T-helper 1 cell treated with Interleukin-12 subunit alpha and Interleukin-12 subunit beta and Interleukin-4 antibody, amounts not matched to agents 30 μg/mL and 1 μg/mL, for 36 hours (primary cell): ENCODE measurements around the gene LIN7B.
"Not testable (repeated sequence)": the region's sequence is repeated elsewhere in the genome, so short reads cannot be mapped to it uniquely, and the experiment has no call there.

ENCODE experiments used
- H3K27ac Mint-ChIP-seq: one replicate; pipeline ENCODE4 v1.8.0; 2021; ENCODE audit warnings: mild to moderate bottlenecking, mixed read lengths
- H3K27me3 Mint-ChIP-seq: one replicate; pipeline ENCODE4 v1.8.0; 2021; ENCODE audit warnings: low read depth, mixed read lengths
- H3K36me3 Mint-ChIP-seq: one replicate; pipeline ENCODE4 v1.8.0; 2021; ENCODE audit warnings: low read depth, mixed read lengths
- H3K4me1 Mint-ChIP-seq: one replicate; pipeline ENCODE4 v1.8.0; 2021; ENCODE audit warnings: low read depth, mixed read lengths
- H3K4me3 Mint-ChIP-seq: one replicate; pipeline ENCODE4 v1.8.0; 2021; ENCODE audit warnings: mild to moderate bottlenecking, moderate library complexity, mixed read lengths
- H3K9me3 Mint-ChIP-seq: one replicate; pipeline ENCODE4 v1.8.0; 2021; ENCODE audit warnings: mixed read lengths

The LIN7B gene

DNA sequence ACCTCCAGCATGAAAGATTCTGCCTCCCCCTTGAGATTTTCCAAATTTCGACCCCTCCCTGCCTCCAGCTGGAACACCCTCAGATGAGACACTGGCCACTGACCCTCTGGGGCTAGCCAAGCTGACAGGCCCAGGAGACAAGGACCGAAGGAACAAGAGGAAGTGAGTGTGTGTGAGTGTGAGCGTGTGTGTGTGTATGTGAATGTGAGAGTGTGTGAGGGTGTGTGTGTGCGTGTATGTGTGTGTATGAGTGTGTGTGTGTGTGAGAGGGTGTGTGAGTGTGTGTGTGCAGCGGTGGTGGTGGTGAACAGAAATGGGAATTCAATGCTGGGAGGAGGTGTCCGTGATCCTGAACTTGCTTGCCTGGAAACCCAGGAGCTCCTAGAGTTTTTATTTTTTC is 27.2 kb downstream of the LIN7B start:
- Mint-ChIP-seq H3K27ac (no peak overlapping the region), H3K36me3 (no peaks in the 10 kb centered on the region), H3K4me3 (peak overlapping the region; percentile 23), H3K27me3 (peaks cover 5% of the 10 kb centered on the region), H3K9me3 (no peaks in the 10 kb centered on the region), H3K4me1 (peaks cover 18% of the 10 kb centered on the region)

DNA sequence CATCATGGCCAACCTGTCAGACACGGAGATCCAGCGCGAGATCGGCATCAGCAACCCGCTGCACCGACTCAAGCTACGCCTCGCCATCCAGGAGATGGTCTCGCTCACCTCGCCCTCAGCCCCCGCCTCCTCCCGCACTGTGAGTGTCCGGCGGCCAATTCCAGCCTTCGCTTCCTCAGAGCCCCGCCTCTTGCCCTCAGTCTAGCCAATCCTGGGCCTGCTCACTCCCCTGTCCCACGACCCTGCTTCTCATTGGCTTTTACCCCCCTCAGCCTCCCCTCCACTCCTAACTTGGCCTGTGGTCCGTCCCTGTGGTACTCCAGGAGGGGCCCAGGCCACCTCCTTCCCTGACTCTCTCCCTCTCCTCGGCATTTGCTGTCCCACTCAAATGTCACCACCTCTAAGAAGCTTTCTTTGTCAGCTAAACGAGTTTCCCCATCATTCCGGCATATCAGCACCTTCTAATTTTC is 28.7 kb downstream of the LIN7B start:
- peaks cover 19% of the 10 kb centered on the region for H3K4me1 Mint-ChIP-seq
- H3K9me3 Mint-ChIP-seq, result no peaks in the 10 kb centered on the region
- H3K4me3 Mint-ChIP-seq, result peak overlapping the region; percentile 82
- H3K27ac Mint-ChIP-seq, result peak overlapping the region; percentile 42
- H3K36me3 Mint-ChIP-seq, result no peaks in the 10 kb centered on the region
- H3K27me3 Mint-ChIP-seq, result peaks cover 20% of the 10 kb centered on the region

DNA sequence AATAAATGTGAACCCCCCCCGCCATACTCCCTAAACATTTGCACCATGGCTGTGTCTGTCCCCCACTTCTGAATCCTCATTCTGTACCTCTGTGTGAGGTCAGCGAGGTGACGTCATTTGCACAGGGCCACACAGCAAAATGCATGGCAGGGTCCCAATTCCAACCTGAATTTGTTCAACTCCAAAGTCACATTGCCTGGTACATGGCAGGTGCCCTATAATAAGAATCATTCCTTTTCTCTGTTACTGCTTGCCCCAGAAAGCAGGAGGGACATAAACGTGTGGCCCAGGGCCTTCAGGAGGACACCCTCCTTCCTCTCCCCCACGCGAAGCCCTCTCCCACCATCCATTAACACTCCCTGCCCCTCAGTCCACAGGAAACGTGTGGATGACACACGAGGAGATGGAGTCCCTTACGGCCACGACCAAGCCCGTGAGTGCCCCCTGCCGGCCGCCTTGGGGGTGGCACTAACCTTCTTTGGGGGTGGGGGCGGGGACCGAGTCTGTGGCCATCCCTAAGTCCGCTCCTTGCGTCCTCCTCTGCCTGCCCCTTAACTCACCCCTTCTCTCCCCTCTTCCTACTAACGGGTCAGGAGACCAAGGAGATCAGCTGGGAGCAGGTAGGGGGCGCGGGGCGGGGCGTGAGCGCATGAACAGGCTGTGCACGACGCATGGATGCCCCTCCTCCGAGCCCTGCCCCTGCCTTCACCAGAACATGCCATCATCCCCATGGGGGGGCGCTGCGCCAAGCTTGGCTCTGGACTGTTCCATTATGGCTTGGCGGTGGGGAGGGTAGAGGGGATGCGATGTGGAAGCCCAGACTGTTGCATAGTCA is 31.6 kb downstream of the LIN7B start:
- no peak overlapping the region for H3K27ac Mint-ChIP-seq
- no peaks in the 10 kb centered on the region for H3K9me3 Mint-ChIP-seq
- no peaks in the 10 kb centered on the region for H3K36me3 Mint-ChIP-seq
- peaks cover 28% of the 10 kb centered on the region for H3K4me1 Mint-ChIP-seq
- H3K4me3 Mint-ChIP-seq, result peak overlapping the region; percentile 63
- H3K27me3 Mint-ChIP-seq, result peaks cover 47% of the 10 kb centered on the region

DNA sequence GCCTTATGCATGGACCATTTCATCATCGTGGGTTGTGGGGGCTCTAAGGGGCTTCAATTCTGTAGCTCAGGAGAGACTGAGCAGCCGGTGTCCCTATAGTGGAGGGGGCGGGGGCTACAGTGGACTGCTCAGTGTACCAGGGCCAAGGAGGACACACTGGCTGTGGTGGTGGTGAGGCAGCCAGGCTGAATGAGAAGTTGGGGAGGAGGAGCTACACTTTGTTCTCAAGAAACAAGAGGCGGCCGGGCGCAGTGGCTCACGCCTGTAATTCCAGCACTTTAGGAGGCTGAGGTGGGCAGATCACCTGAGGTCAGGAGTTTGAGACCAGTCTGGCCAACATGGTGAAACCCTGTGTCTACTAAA is 32.2 kb downstream of the LIN7B start:
- not testable (repeated sequence) for H3K36me3 Mint-ChIP-seq, H3K9me3 Mint-ChIP-seq, H3K27ac Mint-ChIP-seq, H3K4me3 Mint-ChIP-seq
- Mint-ChIP-seq H3K4me1 (peaks cover 26% of the 10 kb centered on the region), H3K27me3 (peaks cover 52% of the 10 kb centered on the region)

DNA sequence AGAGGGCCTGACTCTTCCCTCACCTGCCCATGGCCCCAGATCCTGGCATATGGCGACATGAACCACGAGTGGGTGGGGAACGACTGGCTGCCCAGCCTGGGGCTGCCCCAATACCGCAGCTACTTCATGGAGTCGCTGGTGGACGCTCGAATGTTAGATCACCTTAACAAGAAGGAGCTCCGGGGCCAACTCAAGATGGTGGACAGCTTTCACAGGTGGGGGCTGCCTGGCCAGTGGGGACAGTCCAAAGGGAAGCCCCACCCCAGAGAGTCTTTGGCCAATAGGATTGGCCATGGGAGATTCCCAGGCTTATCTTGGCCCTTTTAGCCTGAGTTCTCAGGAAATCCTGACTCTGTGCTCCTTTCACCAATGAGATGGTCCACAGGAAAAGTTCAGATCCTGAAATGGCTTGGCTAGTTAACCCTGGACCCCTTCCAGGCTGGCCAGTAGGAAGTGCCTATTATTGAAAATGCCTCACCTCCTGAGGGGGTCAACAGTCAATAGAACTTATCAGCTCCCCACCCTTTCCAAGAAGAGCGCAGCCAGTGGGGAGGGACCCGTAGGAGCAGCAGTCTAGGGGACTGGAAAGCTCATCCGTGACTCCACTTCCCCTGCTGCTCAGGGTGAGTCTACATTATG is 34.0 kb downstream of the LIN7B start:
- H3K27ac Mint-ChIP-seq, result no peak overlapping the region
- peaks cover 67% of the 10 kb centered on the region for H3K27me3 Mint-ChIP-seq
- H3K9me3 Mint-ChIP-seq, result no peaks in the 10 kb centered on the region
- H3K4me3 Mint-ChIP-seq, result peak overlapping the region; percentile 53
- no peaks in the 10 kb centered on the region for H3K36me3 Mint-ChIP-seq
- H3K4me1 Mint-ChIP-seq, result peaks cover 23% of the 10 kb centered on the region

DNA sequence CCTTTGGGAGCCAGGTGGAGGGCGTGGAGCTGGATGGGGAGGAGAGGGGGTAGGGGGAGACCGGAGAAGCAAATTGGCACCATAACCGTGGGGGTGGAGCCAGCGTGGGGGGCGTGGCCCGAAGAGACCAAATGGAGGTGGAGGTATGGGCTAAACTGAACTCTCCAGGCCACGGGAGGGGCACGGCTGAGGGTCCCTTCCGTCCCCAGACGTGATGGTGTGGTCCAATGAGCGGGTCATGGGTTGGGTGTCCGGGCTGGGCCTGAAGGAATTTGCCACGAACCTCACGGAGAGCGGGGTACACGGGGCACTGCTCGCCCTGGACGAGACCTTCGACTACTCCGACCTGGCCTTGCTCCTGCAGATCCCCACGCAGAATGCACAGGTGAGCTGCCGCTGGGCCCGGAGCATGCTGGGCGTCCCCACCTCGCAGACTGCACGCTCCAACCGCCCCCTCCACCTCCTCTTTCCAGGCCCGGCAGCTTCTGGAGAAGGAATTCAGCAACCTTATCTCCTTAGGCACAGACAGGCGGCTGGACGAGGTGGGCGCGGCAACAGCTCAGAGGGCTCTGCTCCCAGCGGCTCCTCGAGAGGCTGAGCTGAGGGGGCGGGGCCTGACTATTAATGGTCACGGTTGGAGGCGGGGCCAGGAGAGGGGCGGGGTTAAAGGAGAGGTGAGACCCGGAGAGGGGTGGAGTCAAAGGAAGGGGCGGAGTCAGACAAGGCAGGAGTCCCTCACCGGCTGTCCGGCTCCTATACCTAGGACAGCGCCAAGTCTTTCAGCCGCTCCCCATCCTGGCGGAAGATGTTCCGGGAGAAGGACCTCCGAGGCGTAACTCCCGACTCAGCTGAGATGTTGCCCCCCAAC is 34.8 kb downstream of the LIN7B start:
- H3K9me3 Mint-ChIP-seq, result no peaks in the 10 kb centered on the region
- peaks cover 75% of the 10 kb centered on the region for H3K27me3 Mint-ChIP-seq
- peaks cover 26% of the 10 kb centered on the region for H3K4me1 Mint-ChIP-seq
- H3K36me3 Mint-ChIP-seq, result no peaks in the 10 kb centered on the region
- H3K4me3 Mint-ChIP-seq, result peak overlapping the region; percentile 83
- H3K27ac Mint-ChIP-seq, result no peak overlapping the region

DNA sequence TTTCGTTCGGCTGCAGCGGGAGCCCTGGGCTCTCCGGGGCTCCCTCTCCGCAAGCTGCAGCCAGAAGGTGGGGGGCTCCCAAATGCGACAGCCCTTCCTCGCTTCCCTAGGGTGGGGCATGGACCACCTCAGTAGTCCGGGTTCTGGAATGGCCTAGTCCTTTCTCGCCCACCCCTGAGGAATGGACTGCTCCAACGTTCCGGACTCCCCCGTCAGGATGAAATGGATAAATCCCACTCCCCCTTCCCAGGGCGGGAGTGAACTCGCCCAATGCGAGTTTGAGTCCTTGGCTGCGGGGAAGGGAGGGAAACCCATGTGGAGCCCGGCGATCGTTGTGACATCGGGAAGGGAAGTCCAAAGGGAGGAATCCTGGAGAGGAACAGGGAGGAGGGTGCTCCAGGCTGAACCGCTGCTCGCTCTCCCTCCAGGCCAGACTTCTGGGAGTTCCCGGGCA is 35.5 kb downstream of the LIN7B start:
- Mint-ChIP-seq H3K9me3 (no peaks in the 10 kb centered on the region), H3K36me3 (no peaks in the 10 kb centered on the region), H3K27ac (no peak overlapping the region), H3K27me3 (peaks cover 80% of the 10 kb centered on the region), H3K4me1 (peaks cover 26% of the 10 kb centered on the region), H3K4me3 (peak overlapping the region; percentile 83)

DNA sequence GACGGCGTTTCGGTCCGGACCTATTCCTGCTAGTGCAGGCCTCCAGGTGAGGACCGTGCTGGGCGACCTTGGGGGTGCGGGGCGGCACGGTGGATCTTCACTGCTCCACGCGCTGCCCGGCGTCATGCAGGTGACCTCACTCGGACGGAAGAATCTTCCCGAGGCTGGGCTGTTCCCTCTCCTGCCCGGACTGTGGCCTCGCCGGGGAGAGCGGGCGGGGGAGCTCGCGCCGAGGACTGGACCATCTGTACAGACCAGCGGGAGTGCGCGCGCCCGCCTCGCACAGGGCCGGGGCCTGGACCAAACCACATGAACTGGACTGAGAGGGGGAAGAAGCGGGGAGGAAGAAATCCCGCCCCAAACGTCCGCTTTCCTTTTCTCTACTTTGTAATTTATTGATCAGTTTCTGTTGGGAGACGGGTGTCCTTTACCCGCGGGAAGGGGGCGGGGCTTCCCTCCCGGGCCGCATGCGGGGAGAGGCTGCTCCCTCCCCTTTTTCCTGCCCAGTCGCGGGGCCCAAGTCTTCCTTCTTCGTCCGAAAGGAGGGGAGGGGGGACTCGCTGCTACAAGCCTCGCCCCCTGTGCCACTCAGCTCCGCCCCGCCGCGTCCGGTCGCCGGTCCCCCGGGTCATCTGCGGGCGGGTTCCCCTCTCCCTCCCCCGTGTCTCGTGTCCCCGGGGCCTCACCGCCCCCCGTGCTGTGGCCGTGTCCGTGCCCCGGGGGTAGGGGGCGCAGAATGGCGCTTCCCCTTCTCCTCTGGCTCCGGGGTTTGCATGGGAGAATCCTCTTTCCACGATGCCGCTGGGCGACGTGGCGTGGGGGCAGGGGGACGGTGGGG is 36.2 kb downstream of the LIN7B start:
- H3K4me3 Mint-ChIP-seq, result peak overlapping the region; percentile 83
- H3K9me3 Mint-ChIP-seq, result no peaks in the 10 kb centered on the region
- H3K4me1 Mint-ChIP-seq, result peaks cover 25% of the 10 kb centered on the region
- peaks cover 85% of the 10 kb centered on the region for H3K27me3 Mint-ChIP-seq
- H3K36me3 Mint-ChIP-seq, result no peaks in the 10 kb centered on the region
- H3K27ac Mint-ChIP-seq, result no peak overlapping the region

DNA sequence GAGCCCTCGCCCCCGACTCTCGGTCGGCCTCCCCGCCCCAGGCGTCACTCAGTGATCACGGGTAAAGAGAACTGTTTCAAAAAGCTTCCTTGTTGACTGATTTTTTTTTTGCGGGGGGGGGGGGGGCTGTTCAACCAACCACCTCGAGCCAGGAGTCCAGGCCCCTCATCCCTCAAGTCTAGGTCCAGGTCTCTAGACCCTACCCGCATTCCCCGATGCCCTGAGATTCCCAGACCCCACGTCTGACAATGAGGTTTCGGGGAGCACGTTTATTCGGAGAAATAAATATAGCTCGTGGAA is 36.7 kb downstream of the LIN7B start:
- no peaks in the 10 kb centered on the region for H3K36me3 Mint-ChIP-seq
- peak overlapping the region; percentile 61 for H3K4me3 Mint-ChIP-seq
- H3K9me3 Mint-ChIP-seq, result no peaks in the 10 kb centered on the region
- no peak overlapping the region for H3K27ac Mint-ChIP-seq
- peaks cover 20% of the 10 kb centered on the region for H3K4me1 Mint-ChIP-seq
- peaks cover 90% of the 10 kb centered on the region for H3K27me3 Mint-ChIP-seq

DNA sequence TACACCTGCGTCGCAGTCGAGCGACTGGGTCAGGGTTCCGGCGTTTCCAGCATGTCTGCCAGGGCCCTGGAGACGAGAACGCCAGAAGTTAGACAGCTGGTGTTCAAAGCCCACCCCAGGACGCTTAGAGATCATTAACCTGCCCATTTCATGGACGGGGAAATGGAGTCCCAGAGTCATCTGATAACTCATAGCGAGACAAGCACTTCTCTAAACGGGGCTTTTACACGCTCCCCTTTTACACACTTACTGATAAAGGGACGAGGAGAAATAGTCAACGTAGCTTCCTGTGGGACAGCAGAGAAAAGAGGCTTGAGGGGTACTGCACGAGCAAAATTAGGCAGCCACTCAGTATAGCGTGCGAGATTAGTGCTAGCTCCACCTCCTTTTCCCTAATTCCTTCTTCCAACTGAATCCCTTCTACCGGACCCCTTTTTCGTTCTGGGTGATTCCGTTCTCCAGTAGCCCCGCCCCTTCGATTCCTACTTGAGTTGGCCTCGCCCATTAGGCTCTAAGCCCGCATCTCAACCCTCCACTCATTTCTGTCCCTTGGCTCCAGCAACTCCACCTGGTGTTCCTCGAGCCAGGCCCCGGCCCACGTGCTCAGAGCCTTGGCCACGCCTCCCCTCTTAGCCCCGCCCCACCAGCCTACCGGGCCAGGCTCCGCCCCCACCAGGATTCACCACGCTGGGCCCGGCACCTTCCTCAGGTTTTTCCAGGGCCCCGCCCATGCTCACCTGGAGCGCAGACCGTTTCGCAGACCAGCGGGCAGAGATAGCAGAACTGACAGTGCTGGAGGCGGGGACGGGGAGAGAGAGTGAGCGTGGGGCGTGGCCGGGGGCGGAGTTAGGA is 37.3 kb downstream of the LIN7B start:
- Mint-ChIP-seq H3K27me3 (peaks cover 91% of the 10 kb centered on the region), H3K9me3 (no peaks in the 10 kb centered on the region), H3K4me3 (peak overlapping the region; percentile 61), H3K27ac (no peak overlapping the region), H3K4me1 (peaks cover 20% of the 10 kb centered on the region), H3K36me3 (no peaks in the 10 kb centered on the region)

DNA sequence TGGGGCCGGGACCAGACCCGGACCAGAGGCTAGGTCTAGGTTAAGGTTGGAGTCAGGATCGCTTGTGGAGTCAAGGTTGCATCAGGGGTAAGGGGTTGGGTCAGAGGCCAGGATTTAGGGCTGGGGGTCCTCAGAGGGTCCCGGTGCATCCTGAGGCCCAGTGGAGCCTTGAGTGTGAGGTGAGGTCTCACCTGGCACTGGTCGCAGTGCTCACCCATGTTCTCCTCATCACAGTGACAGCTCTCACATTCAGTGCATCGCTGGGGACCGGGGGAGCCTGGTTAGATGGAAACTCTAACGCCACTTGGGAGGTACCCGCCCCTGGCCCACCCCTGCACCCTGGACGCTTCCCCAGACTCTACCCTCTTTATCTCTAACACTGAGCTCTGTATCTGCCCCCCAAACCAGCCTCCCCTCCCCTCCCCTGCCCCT is 38.0 kb downstream of the LIN7B start:
- Mint-ChIP-seq H3K4me1 (peaks cover 20% of the 10 kb centered on the region), H3K9me3 (no peaks in the 10 kb centered on the region), H3K36me3 (no peaks in the 10 kb centered on the region), H3K4me3 (no peak overlapping the region), H3K27ac (no peak overlapping the region), H3K27me3 (peaks cover 86% of the 10 kb centered on the region)

DNA sequence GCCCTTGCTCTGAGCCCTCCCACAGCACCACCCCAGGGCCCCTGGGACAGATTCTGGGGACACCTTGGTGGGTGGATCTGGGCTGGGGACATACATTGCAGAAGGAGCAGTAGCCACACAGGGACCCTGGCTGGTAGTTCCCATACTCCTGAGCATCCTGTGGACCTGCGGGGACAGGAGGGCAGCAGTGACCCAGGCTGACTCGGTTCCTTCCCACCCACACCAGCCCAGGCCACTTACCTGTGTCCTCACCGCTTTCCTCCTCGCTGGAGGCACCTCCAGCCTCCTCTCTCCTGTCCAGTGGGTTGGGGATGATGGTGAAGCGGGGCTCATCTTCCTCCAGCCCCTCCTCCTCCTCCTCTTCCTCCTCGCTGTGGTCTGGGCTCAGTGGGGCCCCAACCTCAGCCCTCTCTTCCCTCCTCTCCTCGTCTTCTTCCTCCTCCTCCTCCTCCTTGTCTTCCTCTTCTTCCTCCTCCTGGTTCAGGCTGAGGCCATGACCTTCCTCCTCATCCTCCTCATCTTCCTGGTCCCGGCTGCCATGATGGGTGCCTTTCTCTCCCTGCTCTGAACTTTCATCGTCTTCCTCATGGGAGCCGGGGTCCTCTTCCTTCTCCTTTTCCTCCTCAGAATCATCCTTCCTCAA is 39.1 kb downstream of the LIN7B start:
- Mint-ChIP-seq H3K9me3 (no peaks in the 10 kb centered on the region), H3K4me3 (peak overlapping the region; percentile 7), H3K36me3 (no peaks in the 10 kb centered on the region), H3K4me1 (peaks cover 24% of the 10 kb centered on the region), H3K27ac (peak overlapping the region; percentile 4), H3K27me3 (peaks cover 81% of the 10 kb centered on the region)

DNA sequence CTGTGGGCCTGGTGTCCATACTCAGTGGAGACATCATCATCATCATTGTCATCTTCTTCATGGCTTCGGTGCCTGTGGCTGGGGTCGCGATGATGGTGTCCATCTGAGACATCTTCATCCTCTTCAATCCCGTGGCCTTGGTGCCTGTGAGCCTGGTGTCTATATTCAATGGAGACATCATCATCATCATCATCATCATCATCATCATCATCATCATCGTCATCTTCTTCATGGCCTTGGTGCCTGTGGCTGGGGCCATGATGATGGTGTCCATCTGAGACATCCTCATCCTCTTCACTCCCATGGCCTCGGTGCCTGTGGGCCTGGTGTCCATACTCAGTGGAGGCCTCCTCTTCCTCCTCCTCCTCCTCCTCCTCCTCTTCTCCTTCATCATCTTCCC is 40.1 kb downstream of the LIN7B start:
- H3K4me3 Mint-ChIP-seq, result no peak overlapping the region
- H3K4me1 Mint-ChIP-seq, result peaks cover 20% of the 10 kb centered on the region
- H3K27me3 Mint-ChIP-seq, result peaks cover 77% of the 10 kb centered on the region

More for the DNA sequence above, 40.1 kb downstream of the LIN7B start:
- Mint-ChIP-seq H3K9me3 (no peaks in the 10 kb centered on the region), H3K27ac (no peak overlapping the region), H3K36me3 (no peaks in the 10 kb centered on the region)
